Psoas muscle (tissue), 8 donors: ENCODE data around the gene CAMSAP2. TPM values are rescaled to one million over a fixed set of nuclear protein-coding genes. Genes with fewer than 3 reads are reported as not detected.

Experiments used
- ATAC-seq, 4 donors: fragments of 200-7000 bp; cut with Tn5 transposase; one replicate each; pipeline ENCODE4 v1.9.1; 2020; ENCODE audit warnings: moderate library complexity in 3 of 4, mild to moderate bottlenecking in 2 of 4
- DNase-seq, 2 donors: peaks; one replicate each; pipeline ENCODE4 v3.0.0-alpha.2; 2020
- H3K27ac ChIP-seq: fragments of 200-600 bp; one replicate; pipeline ENCODE4 v1.8.0; 2022
- H3K27me3 ChIP-seq, 3 donors: fragments of 200-600 bp in 1 of 3; one replicate each; pipeline versions ENCODE4 v1.6.1 to v1.8.0; 2013 to 2022; ENCODE audit warnings: low read length in 2 of 3, mild to moderate bottlenecking in 2 of 3, moderate library complexity in 1 of 3; ENCODE audit not compliant: insufficient read depth in 3 of 3
- H3K36me3 ChIP-seq, 2 donors: fragments of 200-600 bp in 1 of 2; one replicate each; pipeline versions ENCODE4 v1.6.1 to v1.8.0; 2013 to 2022; ENCODE audit warnings: low read depth in 1 of 2, mild to moderate bottlenecking in 1 of 2, moderate library complexity in 1 of 2; ENCODE audit not compliant: insufficient read depth in 1 of 2
- H3K4me1 ChIP-seq: fragments of 200-600 bp; one replicate; pipeline ENCODE4 v1.8.0; 2022
- H3K4me3 ChIP-seq: fragments of 200-600 bp; one replicate; pipeline ENCODE4 v1.8.0; 2022; ENCODE audit warnings: mild to moderate bottlenecking
- H3K9me3 ChIP-seq: fragments of 200-600 bp; one replicate; pipeline ENCODE4 v1.8.0; 2022
- WGBS, 3 donors: extraction: QIAGEN DNeasy Blood & Tissue Kit; methylation state at CpG; one replicate each; pipeline versions ENCODE4 v1.1.6 to v1.1.7; 2013; 5-methylcytosine and 5-hydroxymethylcytosine counted together
- intact Hi-C, 2 donors: fragments of 100-400 bp; cut with DNase I; formaldehyde crosslinking; loops; one replicate each; pipeline versions ENCODE4 v1.11.0 to v1.14.2; 2022
- polyA plus RNA-seq, 3 donors: library from polyadenylated mRNA; stranded (reverse); fragments of 200-250 nt; gene quantifications; one replicate each; pipeline ENCODE4 v1.2.3, GENCODE V29; 2013
- total RNA-seq, 4 donors: library from RNA; stranded (reverse); fragmentation: NEBNext Ultra II Directional in 2 of 4; extraction: Animal tissue kit (Norgen Biotek cat#: 25700) in 2 of 4; gene quantifications; one replicate each; pipeline versions ENCODE4 v1.2.1 to v1.2.4, GENCODE V29; 2021 to 2023
- TF ChIP-seq, protein P1 (sequence below): fragments of 200-600 bp; IDR thresholded peaks from one replicate; pipeline ENCODE4 v1.8.0; 2022; ENCODE audit warnings: antibody characterized with exemption
- donor health status: healthy with polysubstance abuse.
- donor health status: DM: no; HTN: no; CAD: no; lungs with moderate emphysema.
- donor health status: Bipolar disorder and iron deficiency.
- donor health status: healthy.
- donor health status: DM: yes; HTN: yes; CAD: no.
- donor health status: DM: no; HTN: no; CAD: no.
- donor health status: DM: no; HTN: no; CAD: no.
- donor health status: DM: yes; HTN: yes; CAD: no.

Gene CAMSAP2
- total and polyA plus RNA-seq, 7 donors = 4.8 to 70.8 (median 37.0) TPM

GRCh38 chr1:200888349-200888838 is 149.7 kb downstream of the CAMSAP2 start:
- Histone ChIP-seq H3K27ac (no peak overlapping the region), H3K36me3 (no peaks in the 10 kb centered on the region), H3K27me3 (peaks cover 0 to 32% (median 18%) of the 10 kb centered on the region in 3 donors), H3K4me3 (no peak overlapping the region), H3K4me1 (peaks cover 11% of the 10 kb centered on the region), H3K9me3 (no peaks in the 10 kb centered on the region)
- DNase-seq (no peak), ATAC-seq (no peak)
- TF ChIP-seq, protein P1, sequence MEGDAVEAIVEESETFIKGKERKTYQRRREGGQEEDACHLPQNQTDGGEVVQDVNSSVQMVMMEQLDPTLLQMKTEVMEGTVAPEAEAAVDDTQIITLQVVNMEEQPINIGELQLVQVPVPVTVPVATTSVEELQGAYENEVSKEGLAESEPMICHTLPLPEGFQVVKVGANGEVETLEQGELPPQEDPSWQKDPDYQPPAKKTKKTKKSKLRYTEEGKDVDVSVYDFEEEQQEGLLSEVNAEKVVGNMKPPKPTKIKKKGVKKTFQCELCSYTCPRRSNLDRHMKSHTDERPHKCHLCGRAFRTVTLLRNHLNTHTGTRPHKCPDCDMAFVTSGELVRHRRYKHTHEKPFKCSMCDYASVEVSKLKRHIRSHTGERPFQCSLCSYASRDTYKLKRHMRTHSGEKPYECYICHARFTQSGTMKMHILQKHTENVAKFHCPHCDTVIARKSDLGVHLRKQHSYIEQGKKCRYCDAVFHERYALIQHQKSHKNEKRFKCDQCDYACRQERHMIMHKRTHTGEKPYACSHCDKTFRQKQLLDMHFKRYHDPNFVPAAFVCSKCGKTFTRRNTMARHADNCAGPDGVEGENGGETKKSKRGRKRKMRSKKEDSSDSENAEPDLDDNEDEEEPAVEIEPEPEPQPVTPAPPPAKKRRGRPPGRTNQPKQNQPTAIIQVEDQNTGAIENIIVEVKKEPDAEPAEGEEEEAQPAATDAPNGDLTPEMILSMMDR = no peak
- WGBS, 3 donors = 58 to 70% (median 67%) methylated on average over 6 to 7 of the region's 7 CpGs
- intact Hi-C loops = no loop called here

- ATAC-seq = no peak
- Histone ChIP-seq H3K36me3 (no peaks in the 10 kb centered on the region), H3K4me3 (no peak overlapping the region), H3K27ac (no peak overlapping the region), H3K4me1 (peaks cover 11% of the 10 kb centered on the region), H3K9me3 (no peaks in the 10 kb centered on the region), H3K27me3 (peaks cover 0 to 32% (median 19%) of the 10 kb centered on the region in 3 donors)
- DNase-seq = no peak
- 95 to 100% (median 98%) methylated on average over 2 of the region's 2 CpGs for WGBS, 3 donors
- intact Hi-C loops = no loop called here
- TF ChIP-seq, protein P1 = no peak
Observed at GRCh38 chr1:200889571-200889970, 150.9 kb downstream of the CAMSAP2 start.

DNA sequence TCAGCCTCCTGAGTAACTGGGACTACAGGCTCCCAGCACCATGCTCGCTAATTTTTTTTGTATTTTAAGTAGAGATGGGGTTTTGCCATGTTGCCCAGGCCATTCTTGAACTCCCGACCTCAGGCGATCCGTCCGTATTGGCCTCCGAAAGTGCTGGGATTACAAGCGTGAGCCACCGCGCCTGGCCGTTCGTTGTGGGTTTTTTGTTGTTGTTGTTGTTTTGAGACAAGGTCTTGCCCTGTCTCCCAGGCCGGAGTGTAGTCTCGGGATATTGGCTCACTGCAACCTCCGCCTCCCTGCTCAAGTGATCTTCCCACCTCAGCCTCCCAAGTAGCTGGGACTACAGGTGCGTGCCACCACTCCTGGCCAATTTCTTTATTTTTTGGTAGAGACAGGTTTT is 151.3 kb downstream of the CAMSAP2 start:
- Histone ChIP-seq H3K9me3 (no peaks in the 10 kb centered on the region), H3K4me1 (peaks cover 11% of the 10 kb centered on the region), H3K27me3 (peaks cover 0 to 32% (median 19%) of the 10 kb centered on the region in 3 donors), H3K4me3 (no peak overlapping the region), H3K36me3 (no peaks in the 10 kb centered on the region), H3K27ac (no peak overlapping the region)
- ATAC-seq (no peak), DNase-seq (no peak)
- intact Hi-C loops = loop anchor here in 1 of 2 donors (10.0 kb wide), 1 partner anchor 155 kb away; no protein-coding TSS in a partner anchor
- 96 to 99% (median 98%) methylated on average over 15 of the region's 15 CpGs for WGBS, 3 donors
- TF ChIP-seq, protein P1 = no peak

DNA sequence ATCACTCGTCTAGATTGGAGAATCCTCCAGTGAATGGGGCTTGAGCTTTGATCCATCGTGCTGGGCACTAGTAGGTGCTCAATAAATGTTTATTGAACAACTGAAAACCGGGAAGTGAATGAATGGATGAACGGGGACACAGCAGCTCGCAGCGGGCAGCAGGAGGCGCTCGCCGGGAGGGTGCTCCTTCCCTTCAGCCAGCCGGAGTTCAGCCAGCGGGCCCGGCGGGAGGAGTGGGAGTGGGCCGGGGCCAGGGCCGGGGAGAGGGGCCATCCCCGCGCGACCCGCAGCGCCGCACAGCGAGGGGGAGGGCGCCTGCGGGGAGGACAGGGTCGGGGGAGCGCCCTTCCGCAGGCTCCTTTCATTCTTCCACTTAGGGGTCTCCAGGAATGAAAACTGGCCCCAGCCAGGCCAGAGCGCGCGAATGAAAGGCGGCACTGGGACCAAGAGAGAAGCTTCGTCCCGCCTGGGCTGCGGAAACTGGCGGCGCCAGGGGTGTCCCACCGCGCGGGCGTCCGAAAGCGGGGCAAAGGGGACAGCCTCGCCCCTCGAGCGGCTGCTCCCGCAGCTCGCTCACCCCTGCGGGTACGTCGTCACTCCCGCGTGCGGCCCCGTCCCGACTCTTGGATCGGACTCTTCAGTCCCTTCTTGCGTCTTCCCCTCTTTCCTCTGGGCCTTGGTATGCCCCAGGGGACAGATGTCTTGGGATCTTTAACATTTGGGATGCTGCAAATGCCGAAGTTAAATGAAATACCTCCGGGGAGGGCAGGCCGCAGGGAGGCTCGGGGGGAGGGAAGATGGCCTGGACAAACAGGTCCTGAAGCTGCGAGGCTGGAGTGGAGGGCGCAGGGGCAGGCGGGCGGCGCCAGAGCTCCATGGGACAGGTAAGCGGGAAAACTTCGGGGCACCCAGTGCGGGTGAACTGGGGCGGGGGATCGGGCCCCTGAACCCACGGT is 152.4 kb downstream of the CAMSAP2 start:
- TF ChIP-seq, protein P1 = no peak
- Histone ChIP-seq H3K9me3 (no peaks in the 10 kb centered on the region), H3K4me3 (peak overlapping the region; percentile 58), H3K27ac (no peak overlapping the region), H3K4me1 (peaks cover 11% of the 10 kb centered on the region), H3K27me3 (peaks cover 0 to 32% (median 19%) of the 10 kb centered on the region in 3 donors), H3K36me3 (no peaks in the 10 kb centered on the region)
- 2 to 3% (median 3%) methylated on average over 60 to 72 of the region's 72 CpGs for WGBS, 3 donors
- DNase-seq (no peak), ATAC-seq (peak; percentile 40 to 54 (median 53))
- intact Hi-C loops = loop anchor here in 1 of 2 donors (10.0 kb wide), 1 partner anchor 154 kb away; no protein-coding TSS in a partner anchor
